Colon (tissue), 2 donors: ENCODE measurements around the gene CAV1.

Source experiments
- FAIRE-seq: peaks from 2 replicates; lab custom pipeline; 2012; peaks lifted over from hg19 to GRCh38; lab: Jason Lieb, UNC
- donor health status: control.
- donor health status: control.

The CAV1 gene

DNA sequence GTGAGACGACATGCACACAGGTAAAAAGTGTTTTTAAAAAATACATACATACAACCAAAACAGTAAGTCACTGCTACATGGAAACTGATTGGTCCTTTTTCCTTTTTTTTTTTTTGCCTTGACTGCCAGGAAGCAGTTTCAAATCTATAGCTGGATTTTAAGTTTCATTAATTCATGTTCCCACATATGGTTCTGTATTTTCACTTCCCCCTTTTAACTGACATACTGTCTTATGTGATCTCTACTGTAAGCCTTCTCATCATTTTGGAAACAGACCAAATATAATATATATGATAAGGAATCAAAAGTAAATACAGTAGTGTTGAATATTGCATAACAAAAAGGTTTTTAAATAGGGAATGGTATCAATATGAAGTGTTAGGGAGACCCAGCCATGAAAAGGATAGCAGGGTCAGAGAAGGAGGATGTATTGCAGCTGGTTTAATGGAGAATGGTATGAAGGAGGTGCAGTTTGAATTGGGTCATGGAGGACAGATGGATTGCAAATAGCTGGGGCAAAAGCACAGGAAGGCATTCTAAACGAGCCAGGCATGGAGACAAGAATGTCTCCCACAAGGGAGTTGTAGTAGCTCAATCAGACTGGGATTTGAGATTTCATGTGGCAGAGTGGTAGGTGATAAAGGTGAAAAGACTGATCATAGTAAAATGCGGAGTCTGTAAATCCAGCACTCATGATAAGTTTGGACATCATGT, 5.4 kb downstream of the CAV1 start:
- FAIRE-seq: no peak

DNA sequence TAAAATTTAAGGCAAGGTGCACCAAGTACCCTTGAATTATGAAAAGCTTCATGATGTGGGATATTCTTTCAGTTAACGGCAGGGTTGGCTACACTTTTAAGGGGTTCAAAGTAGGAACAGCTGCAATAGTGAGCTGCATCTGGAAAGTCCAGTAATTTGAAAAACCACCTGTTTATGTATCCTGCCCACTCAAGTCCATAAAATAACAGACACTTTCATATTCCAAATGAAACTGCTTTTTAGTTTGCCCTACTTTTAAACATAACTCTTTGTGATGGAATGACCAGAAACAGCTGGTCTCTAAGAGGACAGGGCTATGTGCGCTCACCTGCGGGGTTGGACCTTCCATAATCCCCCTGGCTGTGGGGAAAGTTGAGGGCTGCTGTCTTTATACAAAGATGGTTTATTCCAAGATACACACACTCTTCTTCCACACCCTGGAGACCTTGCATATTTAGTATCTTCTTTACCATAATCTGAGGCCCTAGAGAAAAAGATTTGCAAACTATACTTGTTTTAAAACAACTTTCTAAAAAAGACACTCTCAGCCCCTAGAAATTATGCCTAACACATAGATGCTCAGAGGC, 7.4 kb downstream of the CAV1 start:
- no peak for FAIRE-seq

DNA sequence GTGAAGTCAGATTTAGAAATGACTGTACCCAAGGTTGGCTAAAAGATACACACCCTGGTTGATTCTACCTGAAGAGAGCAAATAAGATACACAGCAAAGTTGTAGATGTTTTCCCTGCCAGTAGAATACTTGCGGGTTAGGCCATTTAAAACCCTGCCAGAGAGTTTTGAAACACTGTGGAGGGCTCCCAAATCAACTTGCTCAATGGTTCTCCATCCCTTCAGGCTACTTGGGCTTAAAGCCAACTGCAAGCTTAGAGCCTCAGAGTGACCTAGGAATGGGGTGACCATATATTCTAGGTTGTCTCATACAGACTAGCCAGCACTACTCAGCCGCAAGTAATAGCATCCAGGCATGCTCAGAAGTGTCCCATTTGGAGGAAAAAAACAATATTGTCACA, 10.0 kb downstream of the CAV1 start:
- no peak for FAIRE-seq

DNA sequence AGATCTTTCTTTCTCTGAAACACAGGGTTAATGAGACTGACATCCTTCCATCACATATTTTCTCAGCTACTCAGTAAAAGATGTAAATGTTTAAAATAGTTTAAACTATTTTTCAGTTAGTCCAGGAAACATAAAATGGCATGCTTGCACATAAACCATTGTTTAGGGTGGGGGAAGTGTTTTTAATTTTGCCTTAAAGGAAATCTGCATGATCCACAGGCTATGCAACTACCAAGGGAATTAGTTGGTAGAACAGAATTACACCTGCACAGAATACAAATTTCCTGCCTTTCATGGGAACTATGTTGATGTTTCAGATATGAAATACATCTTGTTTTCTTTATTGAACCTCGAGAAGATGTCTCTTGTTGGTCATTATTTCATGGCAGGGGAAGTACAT, 10.6 kb downstream of the CAV1 start:
- FAIRE-seq: no peak

DNA sequence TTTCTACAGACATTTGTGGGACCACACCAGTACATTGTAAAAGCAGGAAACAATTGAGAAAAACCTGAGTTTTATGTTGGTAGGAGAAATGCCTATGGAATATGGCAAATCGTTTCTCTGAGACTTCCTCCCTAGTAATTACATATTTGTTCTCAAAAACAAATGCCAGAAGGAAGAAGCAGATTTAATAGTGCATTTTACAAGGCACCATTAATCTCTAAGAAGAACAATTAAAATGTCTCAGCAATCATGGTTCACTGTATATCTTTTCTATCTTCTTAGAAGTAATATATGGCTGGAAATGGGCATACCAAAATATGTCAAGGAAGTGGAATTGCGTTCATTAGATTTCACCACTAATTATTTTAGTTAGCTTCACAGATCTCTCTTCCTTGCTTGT, 13.3 kb downstream of the CAV1 start:
- FAIRE-seq: no peak

DNA sequence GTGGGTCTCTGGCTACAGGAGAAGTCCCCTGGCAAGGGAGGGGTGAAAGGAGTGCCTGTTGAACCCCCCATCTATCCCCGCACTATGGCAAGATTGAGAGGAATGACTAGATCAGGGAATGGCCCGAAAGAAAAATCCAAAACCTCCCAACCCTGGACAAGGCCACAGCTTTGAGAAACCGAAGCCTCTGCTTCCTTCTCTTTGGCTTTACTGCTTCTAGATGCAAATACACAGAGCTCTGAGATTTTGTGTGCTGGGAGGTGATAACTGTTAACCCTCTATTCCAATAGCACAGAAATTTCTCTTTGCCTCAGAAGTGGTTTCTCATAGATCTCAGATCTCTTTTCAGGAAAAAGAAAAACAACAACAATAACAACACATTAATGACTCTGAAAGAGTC, 15.0 kb downstream of the CAV1 start:
- FAIRE-seq: no peak

DNA sequence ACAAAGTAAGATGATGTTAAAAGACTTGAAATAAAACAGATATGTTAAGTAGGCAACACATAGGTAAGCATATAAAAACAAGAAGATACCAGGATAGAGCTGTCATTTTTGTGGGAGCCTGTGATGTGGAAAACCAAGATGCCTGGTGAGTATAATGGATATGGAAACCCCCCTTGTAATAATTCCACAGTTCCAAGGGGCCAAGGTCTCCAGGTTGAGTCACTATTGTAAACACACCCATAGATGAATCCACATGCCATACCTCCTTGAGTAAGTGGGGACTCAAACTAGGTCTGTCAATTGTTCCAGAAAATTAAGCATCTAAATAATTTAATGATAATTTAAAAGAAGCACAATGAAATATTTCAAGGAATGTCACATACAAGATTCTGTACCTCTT, 15.9 kb downstream of the CAV1 start:
- no peak for FAIRE-seq

DNA sequence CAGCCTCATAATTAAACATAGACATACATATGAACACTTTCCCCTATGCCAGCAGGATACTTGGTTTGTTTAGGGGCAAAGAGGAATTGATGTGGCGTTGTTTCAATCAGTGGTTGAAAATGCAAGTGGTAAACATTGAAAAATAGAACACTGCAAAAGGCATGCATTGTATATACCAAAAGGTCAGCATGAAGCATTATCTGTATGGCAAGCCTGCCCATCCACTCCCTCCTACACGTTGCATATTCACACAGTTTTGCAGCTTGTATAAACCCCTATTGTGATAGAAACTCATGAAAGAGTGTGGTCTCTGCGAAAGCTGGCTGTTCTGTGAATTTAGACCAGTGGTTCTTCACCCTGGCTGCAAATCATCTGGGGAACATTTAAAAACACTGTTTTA, 17.1 kb downstream of the CAV1 start:
- FAIRE-seq: no peak

DNA sequence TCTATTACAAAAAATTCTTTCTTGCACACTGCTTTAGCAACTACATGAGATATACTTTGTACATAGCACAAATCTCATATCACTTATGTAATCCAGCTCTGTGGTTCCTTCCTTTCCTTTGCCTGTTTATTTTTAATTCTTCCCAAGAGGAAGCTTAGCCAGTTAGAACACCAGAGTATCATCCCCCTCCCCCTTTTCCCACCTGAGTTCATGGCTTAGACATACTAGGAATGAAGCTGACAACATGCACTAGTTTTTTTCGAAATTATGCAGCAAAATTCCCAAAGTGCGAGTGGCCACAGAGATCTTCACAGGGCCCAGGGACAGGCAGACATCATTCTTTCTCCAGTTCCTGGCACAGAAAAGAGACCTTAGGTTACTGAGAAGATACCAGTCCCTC, 17.8 kb downstream of the CAV1 start:
- no peak for FAIRE-seq

DNA sequence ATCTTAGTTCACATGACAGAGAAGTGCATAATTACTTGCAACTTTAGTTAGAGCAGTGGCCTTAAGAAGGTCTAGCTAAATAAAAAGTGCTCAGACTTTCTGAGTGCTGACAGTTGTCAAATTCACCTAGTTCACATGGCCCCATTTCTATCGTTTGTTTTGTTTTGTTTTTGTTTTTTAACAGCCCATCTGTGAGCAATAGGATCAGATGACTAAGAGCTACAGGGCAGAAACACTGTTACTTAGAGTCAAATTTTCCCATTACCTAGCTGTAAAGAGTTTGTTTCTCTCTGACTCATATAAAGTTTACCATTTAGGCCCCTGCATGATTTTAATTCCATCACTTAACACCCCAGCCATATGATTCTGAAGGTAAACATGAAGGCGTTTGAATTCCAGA, 18.8 kb downstream of the CAV1 start:
- no peak for FAIRE-seq

DNA sequence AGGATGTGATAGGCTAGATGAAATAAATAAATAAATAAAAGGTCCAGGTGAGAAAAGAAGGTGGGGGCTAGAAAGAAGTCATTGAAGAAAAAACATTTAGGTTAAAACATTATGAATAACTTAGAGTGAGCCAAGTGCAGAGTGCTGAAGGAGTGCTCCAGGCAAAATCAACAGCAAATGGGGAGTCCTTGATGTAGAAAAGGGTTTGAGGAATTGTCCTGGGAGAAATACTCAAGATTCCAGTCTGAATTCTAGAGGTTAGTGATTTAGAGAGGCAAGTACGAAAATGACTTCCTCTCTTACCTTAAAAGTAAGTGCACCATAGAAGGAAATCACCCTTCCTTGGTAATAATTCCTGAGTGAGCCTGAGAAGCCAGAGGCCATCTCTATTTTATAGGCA, 19.7 kb downstream of the CAV1 start:
- no peak for FAIRE-seq

DNA sequence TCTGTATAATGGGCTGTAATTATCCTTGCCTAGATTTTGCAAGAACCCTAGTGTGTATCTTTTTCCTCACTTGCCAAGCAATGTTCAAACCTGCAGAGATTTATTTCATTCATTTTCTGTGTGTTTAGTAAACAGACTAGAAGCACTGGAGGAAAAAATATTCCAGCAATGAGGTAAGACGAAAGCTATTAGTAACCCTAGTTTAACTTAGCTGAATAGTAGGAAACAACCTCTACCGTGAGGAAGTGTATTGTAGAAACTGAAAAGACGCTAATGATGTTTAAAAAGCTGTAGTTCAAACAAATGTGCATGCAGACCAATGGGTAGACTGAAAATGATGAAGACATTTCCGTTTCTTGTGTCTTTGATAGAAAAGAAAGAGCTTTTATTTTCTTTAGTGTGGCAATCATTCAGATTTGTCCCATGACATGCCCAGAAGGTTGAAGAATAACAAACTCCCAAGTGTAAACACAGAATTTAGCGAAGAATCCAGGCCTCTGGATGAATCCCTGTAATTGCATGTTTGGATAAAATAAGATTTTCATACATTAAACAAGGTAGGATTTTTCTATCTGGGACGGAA, 20.7 kb downstream of the CAV1 start:
- FAIRE-seq: no peak

DNA sequence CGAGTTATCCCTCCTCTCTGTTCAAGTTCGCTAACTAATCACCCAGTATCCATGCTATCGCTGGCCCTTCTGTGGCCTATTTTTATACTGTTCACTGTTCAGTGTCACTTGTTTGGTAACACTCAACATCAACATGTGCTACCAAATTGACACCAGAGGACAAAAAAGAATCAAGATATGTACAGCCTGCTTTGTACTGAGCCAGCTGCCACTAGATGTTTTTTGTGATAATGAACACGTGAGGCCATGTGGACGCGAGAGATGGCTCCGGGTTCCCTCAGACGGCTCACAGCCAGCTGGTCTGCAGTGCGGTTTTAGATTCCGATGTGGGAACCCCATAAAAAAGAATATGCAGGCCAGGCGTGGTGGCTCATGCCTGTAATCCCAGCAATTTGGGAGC, 21.2 kb downstream of the CAV1 start:
- no peak for FAIRE-seq

DNA sequence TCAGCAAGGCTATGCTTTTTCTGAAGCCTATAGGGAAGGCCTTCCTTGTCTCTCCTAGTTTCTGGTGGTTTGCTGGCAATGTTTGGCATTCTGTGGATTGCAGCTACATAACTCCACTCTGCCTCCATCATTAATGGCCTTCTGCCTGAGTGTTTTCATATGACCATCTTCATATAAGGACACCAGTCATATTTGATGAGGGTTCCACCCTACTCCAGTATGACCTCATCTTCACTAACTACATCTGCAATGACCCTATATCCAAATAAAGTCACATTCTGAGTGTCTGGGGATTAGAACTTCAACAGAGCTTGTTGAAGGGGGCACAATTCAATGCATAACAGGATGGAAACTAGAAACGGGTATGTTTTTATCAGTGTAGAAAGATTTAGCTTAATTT, 22.1 kb downstream of the CAV1 start:
- FAIRE-seq: no peak

DNA sequence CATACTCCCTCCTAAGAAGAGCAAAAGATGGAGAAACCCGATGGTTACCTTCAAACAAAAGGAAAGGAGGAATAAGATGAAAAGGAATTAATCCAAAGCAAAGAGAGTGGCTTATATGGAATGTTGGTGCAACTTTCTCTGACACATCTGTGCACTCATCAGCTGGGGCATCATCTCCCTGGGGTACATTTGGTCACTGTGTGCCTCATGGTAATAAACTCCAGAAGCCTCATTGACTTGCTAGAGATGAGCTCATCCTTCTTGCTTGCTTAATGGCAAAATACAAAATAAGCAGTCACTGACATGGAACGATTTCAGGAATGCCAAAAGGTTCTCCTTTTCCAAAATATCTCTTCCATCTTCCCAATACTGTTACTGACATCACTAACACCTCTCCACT, 22.5 kb downstream of the CAV1 start:
- FAIRE-seq: no peak

DNA sequence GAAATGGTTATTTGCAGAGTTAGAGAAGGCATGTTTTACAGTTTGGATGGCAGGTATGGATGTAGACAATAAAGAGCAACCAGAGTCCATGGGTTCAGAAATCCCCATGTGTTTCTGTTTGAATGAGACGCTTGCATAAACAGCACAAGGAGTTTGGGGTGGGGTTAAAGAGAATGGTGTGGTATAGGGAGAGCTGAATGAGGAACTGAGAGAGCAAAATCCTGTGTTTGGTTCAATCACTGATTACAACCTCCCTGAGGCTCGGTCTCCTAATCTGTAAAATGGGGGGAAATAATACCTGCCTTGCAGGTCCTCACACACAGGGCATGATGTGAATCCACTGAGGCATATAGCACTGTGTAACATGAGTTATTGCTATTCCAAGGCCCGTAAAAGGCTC, 23.7 kb downstream of the CAV1 start:
- FAIRE-seq: no peak

DNA sequence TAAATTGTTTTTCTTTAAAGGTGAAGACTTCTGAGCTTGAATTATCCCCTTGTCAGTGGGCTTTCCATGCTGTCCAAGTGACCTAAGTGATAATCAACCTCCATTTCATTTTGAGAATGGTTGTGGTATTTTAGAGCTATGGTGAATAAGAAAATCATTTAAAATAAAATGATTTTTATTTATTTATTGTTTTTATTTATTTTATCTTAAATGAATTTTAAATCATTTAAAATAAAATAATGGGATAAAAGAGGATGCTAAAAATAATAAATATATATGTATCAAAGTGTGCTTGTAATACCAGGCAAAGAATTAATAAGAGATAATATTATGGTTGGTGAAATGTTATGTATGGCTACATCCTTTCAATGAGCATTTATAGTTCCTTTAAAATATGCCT, 24.5 kb downstream of the CAV1 start:
- no peak for FAIRE-seq

DNA sequence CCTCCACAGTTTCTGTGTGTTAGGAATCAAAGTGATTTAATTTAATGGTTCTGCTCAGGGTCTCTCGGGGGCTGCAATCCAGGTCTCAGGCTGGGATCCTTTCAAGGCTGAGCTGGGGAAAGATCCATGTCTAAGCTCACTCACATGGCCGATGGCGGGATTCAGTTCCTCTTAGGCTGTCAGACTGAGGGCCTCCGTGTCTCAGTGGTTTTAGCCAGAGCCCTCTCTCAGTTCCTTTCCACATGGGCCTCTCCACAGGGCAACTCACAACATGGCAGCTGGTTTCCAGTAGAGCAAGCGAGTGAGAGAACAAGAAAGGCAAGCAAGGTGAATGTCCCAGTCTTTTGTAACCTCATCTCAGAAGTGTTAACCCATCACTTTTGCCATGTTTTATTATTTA, 26.9 kb downstream of the CAV1 start:
- FAIRE-seq: no peak

DNA sequence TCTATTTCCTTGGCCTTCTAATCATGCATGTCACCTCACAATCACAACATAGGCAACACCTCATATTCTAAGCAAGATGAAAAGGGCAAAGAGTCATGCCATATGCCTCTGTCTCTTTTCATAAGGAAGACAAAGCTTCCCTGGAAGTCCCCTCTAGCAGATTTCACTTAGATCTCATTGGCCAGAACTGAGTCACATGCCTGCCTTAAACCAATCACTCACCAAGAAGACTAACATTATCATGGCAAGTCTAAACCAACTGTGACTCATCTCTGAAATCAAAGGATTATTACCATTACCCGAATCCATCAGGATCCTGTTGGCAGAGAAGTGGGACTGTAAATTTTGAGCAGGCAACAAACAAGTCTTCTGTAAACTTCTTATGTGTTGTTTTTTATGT, 27.8 kb downstream of the CAV1 start:
- FAIRE-seq: no peak

DNA sequence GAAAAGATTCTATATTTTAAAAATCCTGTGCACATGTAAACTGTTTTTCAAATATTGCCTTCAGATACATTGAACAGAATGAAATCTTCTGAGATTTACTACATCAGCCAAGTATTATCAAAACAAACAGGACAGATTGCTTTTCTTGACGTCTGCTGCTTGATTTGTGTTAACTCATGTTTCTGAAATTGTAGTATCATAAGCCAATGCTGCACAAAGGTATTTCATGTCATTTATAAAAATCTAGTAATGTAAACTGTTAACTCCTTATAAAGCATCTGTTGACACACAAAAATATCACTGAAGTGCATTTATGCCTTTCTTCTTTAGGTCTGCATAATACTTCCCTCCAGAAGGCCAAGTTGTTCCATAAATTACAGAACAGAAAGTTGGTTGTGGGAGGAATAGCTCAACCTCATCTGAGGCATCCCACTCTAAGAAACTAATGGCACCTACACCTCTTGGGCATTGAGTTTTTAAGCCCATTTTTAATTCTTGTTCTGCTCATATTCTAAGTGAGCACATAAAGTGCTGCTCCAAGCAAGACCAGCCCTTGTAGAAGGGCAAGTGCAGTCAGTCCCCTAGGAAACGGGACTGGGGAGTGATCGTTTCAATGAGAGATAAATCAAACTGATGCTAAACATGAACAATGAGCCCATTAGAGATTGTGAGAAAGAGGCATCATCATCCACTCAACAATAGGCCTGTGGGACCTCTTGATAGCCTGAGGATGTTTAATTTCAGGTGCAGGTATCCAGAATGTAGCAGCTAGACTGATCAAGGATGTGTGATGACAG, 28.5 kb downstream of the CAV1 start:
- FAIRE-seq: no peak

DNA sequence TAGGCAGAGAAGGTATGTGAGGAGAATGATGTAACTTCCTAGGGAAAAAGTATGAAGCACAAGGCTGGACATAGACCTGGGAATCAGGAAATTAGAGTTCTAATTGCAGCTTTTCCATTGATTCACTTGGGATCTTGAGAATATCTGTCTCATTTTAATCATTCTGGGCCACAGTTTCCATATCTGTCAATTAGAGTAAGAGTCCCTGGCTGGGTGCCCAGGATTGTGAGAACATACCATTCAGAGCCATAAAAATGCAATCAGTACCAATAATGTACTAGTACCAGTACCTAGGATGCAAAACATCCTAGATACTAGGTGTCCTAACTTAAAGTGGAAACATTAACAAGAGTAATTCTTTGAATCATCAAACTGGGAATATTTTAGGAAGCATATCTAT, 29.6 kb downstream of the CAV1 start:
- no peak for FAIRE-seq

DNA sequence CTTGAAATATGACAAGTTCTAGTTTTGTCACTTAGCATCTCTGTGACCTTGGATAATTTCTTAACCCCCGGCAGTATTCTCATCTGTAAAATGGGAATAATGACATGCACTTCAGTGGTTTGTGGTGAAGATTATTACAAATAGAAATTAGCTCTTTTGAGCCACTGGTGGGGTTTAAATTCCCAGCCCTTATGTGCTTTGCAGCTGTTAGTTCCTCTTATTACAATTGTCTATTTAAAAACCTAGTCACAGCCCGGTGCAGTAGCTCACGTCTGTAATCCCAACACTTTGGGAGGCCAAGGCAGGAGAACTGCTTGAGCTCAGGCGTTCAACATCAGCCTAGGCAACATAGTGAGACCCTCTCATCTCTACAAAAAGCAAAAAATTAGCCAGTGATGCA, 30.1 kb downstream of the CAV1 start:
- no peak for FAIRE-seq

DNA sequence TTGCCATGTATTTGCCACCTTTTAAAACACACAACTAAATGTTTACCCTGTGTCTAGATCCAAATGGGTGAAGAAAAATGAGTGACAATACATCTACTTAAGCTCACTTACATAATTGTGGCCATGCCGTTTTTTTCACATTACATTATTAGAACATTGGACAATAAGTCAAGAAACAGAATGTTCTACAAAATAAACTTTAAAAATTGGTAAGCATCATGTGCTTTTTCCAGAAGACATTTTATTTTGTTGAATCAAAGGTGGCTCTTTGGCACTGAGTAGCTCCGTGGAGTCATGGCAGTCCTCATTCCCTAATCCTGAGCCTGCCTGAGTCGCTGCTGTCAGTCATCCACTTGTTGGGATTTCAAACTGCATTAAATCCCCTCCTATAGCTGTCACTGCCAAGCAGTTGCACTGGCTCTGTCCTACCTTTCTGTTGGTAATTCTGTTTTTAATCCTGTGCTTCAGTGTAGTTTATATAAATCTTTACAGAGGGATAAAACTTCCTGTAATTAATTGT, 32.3 kb downstream of the CAV1 start:
- FAIRE-seq: no peak
